ENCODE data around the gene TTC32. TPM values are rescaled to one million over a fixed set of nuclear protein-coding genes. Genes with fewer than 3 reads are reported as not detected.
"Not testable (repeated sequence)": the region's sequence is repeated elsewhere in the genome, so short reads cannot be mapped to it uniquely, and the experiment has no call there.

TTC32 gene
- polyA plus RNA-seq (2014; cell fraction: cytosol; rRNA removed), result 31.5 and 35.0 TPM in 2 replicates
- 76.4 and 81.4 TPM in 2 replicates for polyA plus RNA-seq (2014; cell fraction: nucleus; rRNA removed)

- peak; percentile 92 for DNase-seq (ENCODE audit: low spot score)
These were observed at the start of gene TTC32 for GRCh38 chr2:19901442-19902215. TSS of gene TTC32 (minus strand) at chr2:19901983. CDS start at chr2:19901854, 129 bp downstream.

DNA sequence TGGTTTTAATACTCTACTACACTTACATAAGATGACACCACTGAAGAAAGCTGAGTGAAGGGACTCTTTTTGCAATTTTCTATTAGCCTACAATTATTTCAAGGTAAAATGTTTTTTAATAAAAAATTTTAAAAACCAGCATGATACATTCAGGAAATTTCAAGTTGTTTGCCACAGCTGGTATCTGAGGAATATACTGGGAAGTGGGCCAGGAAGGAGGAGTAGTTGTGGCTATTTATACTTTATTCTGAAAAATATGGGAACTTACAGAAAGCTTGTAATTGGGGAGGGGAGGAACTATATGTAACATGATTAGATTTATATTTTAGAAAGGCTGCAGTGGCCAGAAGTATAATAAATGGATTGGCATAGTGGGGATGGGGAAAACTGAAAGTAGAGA, 47.3 kb upstream of the TTC32 start:
- no peak for DNase-seq (ENCODE audit: low spot score)

- DNase-seq (ENCODE audit: low spot score), result no peak
These were observed 45.6 kb upstream of the TTC32 start for GRCh38 chr2:19947184-19947940.

DNA sequence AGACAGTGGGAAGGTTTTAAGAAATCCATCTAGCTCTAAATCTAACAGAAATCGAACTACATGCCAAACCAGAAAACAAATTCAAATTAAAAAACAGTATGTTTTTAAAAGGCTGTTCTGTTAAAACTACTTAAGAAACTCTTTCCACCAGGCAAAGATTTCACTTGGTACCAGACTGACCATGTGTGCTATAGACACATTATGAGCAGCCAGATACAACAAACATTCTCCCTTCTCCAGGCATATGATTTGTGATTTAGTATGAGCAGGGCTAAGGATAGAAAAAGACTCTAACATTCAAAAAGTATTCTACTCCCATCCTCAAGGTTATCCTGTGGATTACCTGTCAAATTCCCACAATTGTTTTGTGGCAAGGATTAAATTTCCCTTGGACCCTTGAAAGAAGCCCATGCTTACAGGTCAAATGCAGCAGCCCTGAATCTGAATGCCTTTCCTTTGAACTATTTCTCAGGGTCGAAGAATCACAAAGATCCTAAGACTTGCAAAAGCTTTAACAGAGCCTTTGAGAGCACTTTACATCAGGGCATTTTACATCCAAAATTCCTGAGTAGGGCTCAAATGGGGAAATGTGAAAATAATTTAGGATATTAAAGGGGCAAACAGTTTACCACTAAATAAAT, 42.5 kb upstream of the TTC32 start:
- no peak for DNase-seq (ENCODE audit: low spot score)

DNA sequence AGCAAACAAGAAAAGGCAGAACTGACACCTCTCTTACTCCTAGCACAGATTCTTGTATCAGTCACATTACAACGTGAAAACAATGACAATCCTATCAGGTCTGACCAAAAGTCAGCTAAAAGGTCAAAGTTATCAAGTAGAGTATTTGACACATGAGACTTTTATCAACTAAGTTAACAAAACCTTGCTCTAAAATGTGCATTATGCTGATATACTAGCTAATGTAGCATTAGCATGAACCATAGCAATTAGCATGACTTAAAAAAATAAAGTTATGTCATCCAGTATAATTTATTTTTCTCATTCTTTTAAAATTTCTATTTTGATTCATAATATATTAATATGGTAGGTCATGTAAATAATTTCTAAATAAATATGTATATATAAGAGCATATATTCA, 41.4 kb upstream of the TTC32 start:
- no peak for DNase-seq (ENCODE audit: low spot score)

- DNase-seq (ENCODE audit: low spot score), result no peak
These were observed 40.4 kb upstream of the TTC32 start for GRCh38 chr2:19942199-19942598.

GRCh38 chr2:19937004-19937403, 35.2 kb upstream of the TTC32 start:
- DNase-seq (ENCODE audit: low spot score), result no peak

- DNase-seq (ENCODE audit: low spot score), result no peak
These were observed 34.4 kb upstream of the TTC32 start for GRCh38 chr2:19936203-19936602.

DNA sequence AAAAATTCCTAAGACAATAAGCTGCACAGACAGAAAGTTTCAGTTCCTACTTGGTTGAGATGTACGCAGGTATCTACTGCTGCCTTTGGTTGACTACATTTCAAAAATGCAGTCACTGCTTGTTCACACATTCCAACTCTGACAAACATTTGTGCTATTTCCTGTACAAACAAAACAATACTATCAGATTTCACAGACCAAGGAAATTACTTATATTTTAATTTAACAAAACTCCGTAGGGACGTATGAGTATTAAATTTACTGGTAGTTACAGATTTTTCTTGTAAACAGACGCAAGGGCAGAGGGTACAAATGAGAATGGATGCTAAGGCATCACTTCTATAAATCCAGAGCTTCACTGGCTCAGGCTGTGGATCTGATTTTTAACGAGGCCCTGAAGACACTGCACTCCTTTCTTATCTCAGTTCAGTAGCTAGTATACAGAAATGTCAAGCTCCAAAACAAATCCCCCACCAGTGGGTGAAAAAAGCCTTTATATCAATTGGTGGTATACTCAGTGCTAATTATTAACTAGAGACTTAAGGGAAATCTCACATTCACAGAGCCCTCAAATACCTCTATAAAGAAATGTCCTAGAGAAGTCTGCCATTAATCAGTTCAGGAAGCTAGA, 31.7 kb upstream of the TTC32 start:
- DNase-seq (ENCODE audit: low spot score), result no peak

- DNase-seq (ENCODE audit: low spot score), result no peak
These were observed 31.1 kb upstream of the TTC32 start for GRCh38 chr2:19932928-19933327.

DNA sequence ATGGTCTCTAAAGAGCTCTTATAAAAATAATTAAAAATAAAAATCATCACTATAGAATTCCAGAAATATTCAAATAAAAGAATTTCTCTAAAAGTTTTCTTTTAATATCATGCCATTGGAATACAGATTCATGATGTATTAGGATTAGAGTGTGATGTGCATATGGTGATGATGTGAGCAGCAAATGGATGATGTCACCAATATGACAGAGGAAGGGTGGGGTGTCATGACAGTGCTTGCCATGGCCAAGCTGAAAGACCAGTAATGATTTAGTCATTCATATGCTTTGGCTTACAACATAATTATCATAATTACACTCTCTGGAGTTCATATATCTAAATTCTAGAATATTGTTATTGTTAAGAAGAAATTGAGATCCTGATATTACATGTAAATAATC, 27.4 kb upstream of the TTC32 start:
- no peak for DNase-seq (ENCODE audit: low spot score)

DNA sequence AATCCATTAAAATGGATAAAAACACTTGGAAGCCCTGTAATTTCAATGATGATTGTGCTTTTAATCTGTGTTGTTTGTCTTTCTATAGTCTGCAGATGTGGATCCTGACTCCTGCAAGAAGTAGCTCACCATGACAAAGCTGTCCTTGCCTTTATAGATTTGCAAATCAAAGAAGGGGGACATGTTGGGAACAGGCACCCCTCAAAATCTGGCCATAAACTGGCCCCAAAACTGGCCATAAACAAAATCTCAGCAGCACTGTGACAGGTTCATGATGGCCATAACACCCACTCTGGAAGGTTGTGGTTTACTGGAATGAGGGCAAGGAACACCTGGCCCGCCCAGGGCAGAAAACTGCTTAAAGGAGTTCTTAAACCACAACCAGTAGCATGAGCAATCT, 26.0 kb upstream of the TTC32 start:
- DNase-seq (ENCODE audit: low spot score), result not testable (repeated sequence)

DNA sequence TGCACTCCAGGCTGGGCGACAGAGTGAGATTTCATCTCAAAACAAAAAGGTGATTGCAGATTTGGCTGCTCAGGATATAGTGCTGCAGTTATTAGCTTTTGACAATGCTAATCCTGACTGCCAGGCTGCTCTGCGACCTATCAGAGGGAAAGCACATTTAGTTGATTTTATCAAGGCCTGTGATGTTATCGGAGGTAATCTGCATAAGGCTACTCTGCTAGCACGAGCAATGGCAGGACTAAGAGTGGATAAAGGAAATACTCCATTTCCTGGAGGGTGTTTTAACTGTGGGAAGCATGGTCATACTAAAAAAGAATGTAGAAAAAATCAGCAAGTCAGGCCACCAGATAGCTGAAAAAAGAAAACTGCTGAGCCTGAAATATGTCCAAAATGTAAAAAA, 22.7 kb upstream of the TTC32 start:
- not testable (repeated sequence) for DNase-seq (ENCODE audit: low spot score)

DNA sequence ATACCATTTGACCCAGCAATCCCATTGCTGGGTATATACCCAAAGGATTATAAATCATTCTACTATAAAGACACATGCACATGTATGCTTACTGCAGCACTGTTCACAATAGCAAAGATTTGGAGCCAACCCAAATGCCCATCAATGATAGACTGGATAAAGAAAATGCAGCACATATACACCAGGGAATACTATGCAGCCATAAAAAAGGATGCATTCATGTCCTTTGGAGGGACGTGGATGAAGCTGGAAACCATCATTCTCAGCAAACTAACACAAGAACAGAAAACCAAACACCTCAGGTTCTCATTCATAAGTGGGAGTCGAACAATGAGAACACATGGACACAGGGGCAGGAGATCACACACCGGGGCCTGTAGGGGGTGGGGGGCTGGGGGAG, 20.4 kb upstream of the TTC32 start:
- DNase-seq (ENCODE audit: low spot score), result not testable (repeated sequence)

- DNase-seq (ENCODE audit: low spot score), result no peak
These were observed 14.7 kb upstream of the TTC32 start for GRCh38 chr2:19916385-19916950.

DNA sequence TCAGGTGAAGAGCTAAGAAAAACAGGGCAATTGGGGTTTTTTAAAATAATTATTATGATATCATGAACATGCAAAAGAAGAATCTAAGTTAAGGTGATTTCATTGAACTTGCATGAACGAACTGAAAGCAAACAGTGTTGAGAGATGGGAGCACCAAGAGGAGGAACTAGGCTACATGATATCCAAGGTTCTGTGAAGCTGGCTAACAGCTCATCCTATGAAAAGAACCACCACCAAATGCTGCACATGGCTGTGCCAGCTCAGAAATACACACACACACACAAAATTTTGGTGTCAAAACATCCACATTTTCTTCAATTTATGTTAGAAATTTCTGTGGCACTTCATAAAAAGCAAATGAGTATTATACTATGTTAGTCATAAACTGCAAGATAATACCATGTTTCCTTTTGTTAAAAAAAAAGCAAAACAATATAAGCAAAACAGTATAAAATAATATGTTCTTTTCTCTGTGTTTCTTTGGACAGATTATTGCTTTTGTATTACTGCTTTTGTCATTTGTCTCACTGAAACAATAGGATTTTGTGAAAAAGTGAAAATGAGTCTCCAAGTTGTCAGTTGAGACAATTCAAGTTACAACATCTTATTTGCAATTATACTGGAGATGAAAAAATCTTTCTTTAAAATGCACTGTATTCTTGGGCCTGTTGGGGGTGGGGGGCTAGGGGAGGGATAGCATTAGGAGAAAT, 12.6 kb upstream of the TTC32 start:
- DNase-seq (ENCODE audit: low spot score), result no peak

- DNase-seq (ENCODE audit: low spot score), result no peak
These were observed 10.2 kb upstream of the TTC32 start for GRCh38 chr2:19911808-19912509.

DNA sequence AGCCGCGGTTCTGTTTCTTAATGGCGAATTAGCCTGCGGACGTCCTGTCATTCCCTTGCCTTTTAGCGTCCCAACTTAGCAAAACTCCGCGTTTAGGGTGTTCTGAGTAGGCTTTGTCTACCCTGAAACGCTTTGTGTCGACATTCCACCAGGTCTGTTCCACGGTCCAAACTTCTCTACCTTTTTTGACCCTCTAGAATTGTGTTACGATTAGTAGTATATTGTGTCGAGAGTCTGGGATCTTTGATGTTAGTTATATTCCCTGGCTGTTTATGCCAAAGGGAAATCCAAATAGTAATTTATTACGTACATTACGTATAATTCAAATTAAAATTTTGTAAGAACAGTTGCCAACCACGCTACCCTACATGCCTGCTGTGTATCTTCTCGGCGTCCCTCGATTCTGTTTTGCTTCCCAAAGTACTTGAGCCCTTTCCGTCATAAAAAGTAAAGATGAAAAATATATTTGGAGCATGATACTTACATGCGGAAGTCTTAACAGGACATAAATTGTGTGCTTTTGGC, 495 bp upstream of the TTC32 start:
- DNase-seq (ENCODE audit: low spot score), result no peak

GRCh38 chr2:19900931-19901441, 797 bp downstream of the TTC32 start:
- DNase-seq (ENCODE audit: low spot score), result no peak
